Sigmoid colon (tissue), 7 donors: ENCODE measurements around the gene PRRT4. TPM values are rescaled to one million over a fixed set of nuclear protein-coding genes. Genes with fewer than 3 reads are reported as not detected.

Experiments
- DNase-seq: peaks from one replicate; pipeline ENCODE4 v3.0.0-alpha.2; 2019
- H3K27ac ChIP-seq, 4 donors: fragments of 200-600 bp; sonication (generic); one replicate each; pipeline ENCODE4 v1.5.1; 2016 to 2019; ENCODE audit warnings: mild to moderate bottlenecking in 1 of 4
- H3K27me3 ChIP-seq, 3 donors: fragments of 200-600 bp; sonication (generic); one replicate each; pipeline ENCODE4 v1.5.1; 2019; ENCODE audit warnings: mild to moderate bottlenecking in 1 of 3
- H3K36me3 ChIP-seq, 4 donors: fragments of 200-600 bp; sonication (generic); one replicate each; pipeline ENCODE4 v1.5.1; 2016 to 2019
- H3K4me1 ChIP-seq, 4 donors: fragments of 200-600 bp; sonication (generic); one replicate each; pipeline ENCODE4 v1.5.1; 2017 to 2019
- H3K4me3 ChIP-seq, 4 donors: fragments of 200-600 bp; sonication (generic); one replicate each; pipeline ENCODE4 v1.5.1; 2017 to 2019; ENCODE audit warnings: mild to moderate bottlenecking in 2 of 4, moderate library complexity in 1 of 4
- H3K9me3 ChIP-seq, 4 donors: fragments of 200-600 bp in 3 of 4; sonication (generic) in 3 of 4; one replicate each; pipeline versions ENCODE4 v1.5.1 to v1.6.1; 2013 to 2019
- CTCF ChIP-seq, 4 experiments: fragments of 450-650 bp in 3 of 4; fragments of 200-600 bp in 1 of 4; IDR thresholded peaks; one replicate each; pipeline ENCODE4 v1.5.1; 2016 to 2019; ENCODE audit warnings: antibody characterized with exemption in 4 of 4, mild to moderate bottlenecking in 3 of 4, moderate library complexity in 2 of 4
- EP300 ChIP-seq, 4 donors: sonication (generic); formaldehyde crosslinking; IDR thresholded peaks; one replicate each; pipeline ENCODE4 v1.6.1; 2017; ENCODE audit warnings: antibody characterized with exemption in 4 of 4
- POLR2A ChIP-seq, 2 donors: fragments of 450-650 bp; IDR thresholded peaks; one replicate each; pipeline ENCODE4 v1.6.1; 2016; ENCODE audit warnings: antibody characterized with exemption in 2 of 2, mild to moderate bottlenecking in 2 of 2, moderate library complexity in 2 of 2
- POLR2AphosphoS5 ChIP-seq, 4 donors: sonication (generic); formaldehyde crosslinking; IDR thresholded peaks; one replicate each; pipeline ENCODE4 v1.6.1; 2017; ENCODE audit warnings: antibody characterized with exemption in 4 of 4
- WGBS, 2 donors: extraction: QIAGEN DNeasy Blood & Tissue Kit; methylation state at CpG; one replicate each; pipeline ENCODE4 v1.1.7; 2013; 5-methylcytosine and 5-hydroxymethylcytosine counted together
- intact Hi-C: fragments of 100-400 bp; cut with DNase I; formaldehyde crosslinking; loops from one replicate; pipeline ENCODE4 v1.15.1; 2023
- polyA plus RNA-seq, 3 donors: library from polyadenylated mRNA; stranded (reverse); fragments of 200-250 nt; gene quantifications; one replicate each; pipeline ENCODE4 v1.2.3, GENCODE V29; 2013
- total RNA-seq, 4 donors: library from RNA; depleted of rRNA; stranded (reverse); fragments of >200 nt; gene quantifications; one replicate each; pipeline ENCODE4 v1.1.0, GENCODE V29; 2016
- donor health status: healthy with polysubstance abuse.
- donor health status: Bipolar disorder and iron deficiency.
- donor health status: healthy.

The PRRT4 gene
- total RNA-seq (1 to 10 TPM in 1 of 4 donors, under 1 TPM in 3; 0.27 to 1.1 (median 0.83) TPM), polyA plus RNA-seq (under 1 TPM in 1 of 3 donors, not detected in 2; 0.96 TPM)

GRCh38 chr7:128361411-128362379 lies at the start of gene PRRT4:
TSS of gene PRRT4 (minus strand) at chr7:128361690.
- 1% methylated on average over 88 of the region's 88 CpGs for WGBS, 2 donors
- peak within 1 kb of the TSS; percentile 32 to 61 (median 54) for H3K4me3 ChIP-seq
- intact Hi-C loops = no loop called here
- DNase-seq = peak; percentile 70
- H3K27ac ChIP-seq = peak within 1 kb of the TSS in 2 of 4 donors; percentile 33 to 58
- H3K4me1 ChIP-seq = peaks cover 0 to 22% (median 18%) of the 10 kb centered on the region in 4 donors
- H3K36me3 ChIP-seq = no peaks in the 10 kb centered on the region
- H3K27me3 ChIP-seq = peaks cover 0 to 14% (median 0%) of the 10 kb centered on the region in 3 donors
- no peaks in the 10 kb centered on the region for H3K9me3 ChIP-seq
- no peak for TF ChIP-seq CTCF (IDR thresholded peaks at IDR 0.05)
- TF ChIP-seq EP300 (IDR thresholded peaks at IDR 0.05) = no peak
- TF ChIP-seq POLR2AphosphoS5 (IDR thresholded peaks at IDR 0.05) = no peak
- no peak for TF ChIP-seq POLR2A (IDR thresholded peaks at IDR 0.05)

- TF ChIP-seq CTCF (IDR thresholded peaks at IDR 0.05) = no peak
- TF ChIP-seq POLR2AphosphoS5 (IDR thresholded peaks at IDR 0.05) = no peak
- TF ChIP-seq EP300 (IDR thresholded peaks at IDR 0.05) = no peak
- no peak for TF ChIP-seq POLR2A (IDR thresholded peaks at IDR 0.05)
- 1 to 6% methylated on average over 6 of the region's 6 CpGs for WGBS, 2 donors
- Histone ChIP-seq H3K4me3 (peak overlapping the region; percentile 57 to 73 (median 64)), H3K27ac (peak overlapping the region; percentile 91 to 94 (median 94)), H3K27me3 (no peaks in the 10 kb centered on the region), H3K9me3 (no peaks in the 10 kb centered on the region), H3K4me1 (peaks cover 0 to 41% (median 32%) of the 10 kb centered on the region in 4 donors), H3K36me3 (no peaks in the 10 kb centered on the region)
- DNase-seq = no peak
- intact Hi-C loops = no loop called here
Observed at GRCh38 chr7:128410451-128410753, 48.9 kb upstream of the PRRT4 start.

GRCh38 chr7:128409596-128410450 lies 48.3 kb upstream of the PRRT4 start, which contains the start of gene IMPDH1:
TSS of gene IMPDH1 (minus strand) at chr7:128409982. CDS start at chr7:128409901, 81 bp downstream.
- H3K36me3 ChIP-seq = no peaks in the 10 kb centered on the region
- WGBS, 2 donors = 0 to 1% methylated on average over 87 of the region's 87 CpGs
- peak; percentile 96 for DNase-seq
- H3K4me3 ChIP-seq = peak within 1 kb of the TSS; percentile 57 to 73 (median 64)
- peaks cover 0 to 47% (median 38%) of the 10 kb centered on the region in 4 donors for H3K4me1 ChIP-seq
- intact Hi-C loops = loop anchor here (5.0 kb wide), 1 partner anchor 823 kb away; the partner anchor contains the start of genes ARF5 and GCC1
- H3K27ac ChIP-seq = peak within 1 kb of the TSS; percentile 91 to 94 (median 94)
- no peaks in the 10 kb centered on the region for H3K9me3 ChIP-seq
- H3K27me3 ChIP-seq = no peaks in the 10 kb centered on the region
- no peak for TF ChIP-seq CTCF (IDR thresholded peaks at IDR 0.05)
- TF ChIP-seq EP300 (IDR thresholded peaks at IDR 0.05) = no peak
- peak; percentile 81 to 87 (median 82) for TF ChIP-seq POLR2AphosphoS5 (IDR thresholded peaks at IDR 0.05)
- TF ChIP-seq POLR2A (IDR thresholded peaks at IDR 0.05) = peak in 1 of 2 donors; percentile 52

- intact Hi-C loops = loop anchor here (5.0 kb wide), 1 partner anchor 822 kb away; the partner anchor contains the start of genes ARF5 and GCC1
- DNase-seq = peak; percentile 80
- H3K9me3 ChIP-seq = no peaks in the 10 kb centered on the region
Observed at GRCh38 chr7:128408709-128409595, 47.5 kb upstream of the PRRT4 start.

More at GRCh38 chr7:128408709-128409595, 47.5 kb upstream of the PRRT4 start:
- Histone ChIP-seq H3K4me1 (peaks cover 0 to 55% (median 45%) of the 10 kb centered on the region in 4 donors), H3K27me3 (no peaks in the 10 kb centered on the region), H3K36me3 (no peaks in the 10 kb centered on the region), H3K4me3 (peak overlapping the region; percentile 57 to 73 (median 64)), H3K27ac (peak overlapping the region; percentile 91 to 94 (median 94))
- TF ChIP-seq EP300 (IDR thresholded peaks at IDR 0.05) (no peak), POLR2AphosphoS5 (IDR thresholded peaks at IDR 0.05) (peak in 1 of 4 donors; percentile 4)
- WGBS, 2 donors = 32 to 36% methylated on average over 25 of the region's 25 CpGs
